GM12865 (cell line): ENCODE measurements around the gene GABRP.

Experiments used
- DNase-seq: peaks from one replicate; pipeline ENCODE4 v3.0.0; 2010; ENCODE audit warnings: low read depth
- H3K4me3 ChIP-seq: 2 replicates; pipeline ENCODE4 v1.5.1; 2011; ENCODE audit warnings: mild to moderate bottlenecking, low read depth, low read length, control low read depth
- TF ChIP-seq, protein P1 (sequence below): IDR thresholded peaks from 2 replicates; pipeline ENCODE4 v1.5.1; 2011; ENCODE audit warnings: low read length, control low read depth, low read depth, inconsistent platforms; ENCODE audit not compliant: insufficient read depth; ENCODE audit errors: missing control alignments

The GABRP gene

DNA sequence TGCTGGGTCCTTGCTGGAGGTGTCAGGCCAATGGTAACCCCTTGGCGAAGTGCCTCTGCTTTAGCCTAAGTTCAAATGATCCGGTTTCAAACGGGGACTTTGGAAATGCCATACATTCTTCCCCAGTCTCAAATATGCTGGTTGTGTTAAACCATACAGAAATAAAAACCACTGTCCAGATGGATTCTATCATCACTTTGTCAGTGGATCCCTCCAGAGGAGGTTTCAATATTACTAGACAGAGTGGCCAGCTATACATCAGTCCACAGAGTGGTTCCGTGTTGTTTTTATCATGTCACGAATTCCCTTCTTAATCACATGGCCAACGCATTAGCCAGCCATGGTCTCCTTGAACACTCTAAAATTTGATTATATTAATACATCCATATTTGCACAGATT, 71.0 kb downstream of the GABRP start:
- TF ChIP-seq, protein P1, sequence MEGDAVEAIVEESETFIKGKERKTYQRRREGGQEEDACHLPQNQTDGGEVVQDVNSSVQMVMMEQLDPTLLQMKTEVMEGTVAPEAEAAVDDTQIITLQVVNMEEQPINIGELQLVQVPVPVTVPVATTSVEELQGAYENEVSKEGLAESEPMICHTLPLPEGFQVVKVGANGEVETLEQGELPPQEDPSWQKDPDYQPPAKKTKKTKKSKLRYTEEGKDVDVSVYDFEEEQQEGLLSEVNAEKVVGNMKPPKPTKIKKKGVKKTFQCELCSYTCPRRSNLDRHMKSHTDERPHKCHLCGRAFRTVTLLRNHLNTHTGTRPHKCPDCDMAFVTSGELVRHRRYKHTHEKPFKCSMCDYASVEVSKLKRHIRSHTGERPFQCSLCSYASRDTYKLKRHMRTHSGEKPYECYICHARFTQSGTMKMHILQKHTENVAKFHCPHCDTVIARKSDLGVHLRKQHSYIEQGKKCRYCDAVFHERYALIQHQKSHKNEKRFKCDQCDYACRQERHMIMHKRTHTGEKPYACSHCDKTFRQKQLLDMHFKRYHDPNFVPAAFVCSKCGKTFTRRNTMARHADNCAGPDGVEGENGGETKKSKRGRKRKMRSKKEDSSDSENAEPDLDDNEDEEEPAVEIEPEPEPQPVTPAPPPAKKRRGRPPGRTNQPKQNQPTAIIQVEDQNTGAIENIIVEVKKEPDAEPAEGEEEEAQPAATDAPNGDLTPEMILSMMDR = no peak
- DNase-seq = no peak
- H3K4me3 ChIP-seq = no peak overlapping the region

DNA sequence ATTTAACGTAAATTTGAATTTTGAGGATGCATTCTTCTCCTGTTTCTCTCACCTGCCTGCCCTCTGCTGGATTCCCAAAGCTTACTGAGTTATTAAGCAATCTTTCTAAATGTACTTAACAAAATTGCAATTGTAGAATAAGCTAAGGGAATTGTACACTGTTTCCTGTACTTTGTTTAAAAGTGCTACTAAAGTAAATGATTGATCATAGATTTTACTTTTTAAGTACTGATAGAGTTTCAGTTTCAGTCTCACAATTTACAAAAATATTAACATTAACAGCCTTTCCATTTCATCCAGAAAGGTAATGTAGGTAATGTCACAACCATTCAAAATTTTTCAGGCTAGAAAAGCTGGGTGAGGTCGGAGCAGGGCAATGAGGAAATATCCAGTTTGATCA, 73.5 kb downstream of the GABRP start:
- TF ChIP-seq, protein P1 = no peak
- no peak overlapping the region for H3K4me3 ChIP-seq
- DNase-seq = no peak

DNA sequence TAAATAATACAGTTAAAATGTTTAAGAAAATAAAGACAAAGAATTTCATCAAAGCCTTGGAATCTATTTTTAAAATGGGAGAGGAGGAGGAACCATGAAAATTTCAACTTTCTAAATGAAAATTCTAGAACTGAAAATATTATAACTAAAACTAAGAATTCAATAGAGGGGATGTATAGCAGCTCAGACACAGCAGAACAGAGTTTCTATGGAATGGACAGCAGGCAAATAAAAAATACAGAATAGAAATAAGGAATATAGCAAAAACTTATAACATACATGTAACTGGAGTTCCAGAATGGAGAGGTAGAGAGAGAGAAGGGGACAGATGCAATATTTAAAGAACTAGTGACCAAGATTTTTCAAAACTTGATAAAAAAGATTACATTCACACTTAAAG, 76.9 kb downstream of the GABRP start:
- DNase-seq = no peak
- H3K4me3 ChIP-seq = no peak overlapping the region
- TF ChIP-seq, protein P1 = no peak

DNA sequence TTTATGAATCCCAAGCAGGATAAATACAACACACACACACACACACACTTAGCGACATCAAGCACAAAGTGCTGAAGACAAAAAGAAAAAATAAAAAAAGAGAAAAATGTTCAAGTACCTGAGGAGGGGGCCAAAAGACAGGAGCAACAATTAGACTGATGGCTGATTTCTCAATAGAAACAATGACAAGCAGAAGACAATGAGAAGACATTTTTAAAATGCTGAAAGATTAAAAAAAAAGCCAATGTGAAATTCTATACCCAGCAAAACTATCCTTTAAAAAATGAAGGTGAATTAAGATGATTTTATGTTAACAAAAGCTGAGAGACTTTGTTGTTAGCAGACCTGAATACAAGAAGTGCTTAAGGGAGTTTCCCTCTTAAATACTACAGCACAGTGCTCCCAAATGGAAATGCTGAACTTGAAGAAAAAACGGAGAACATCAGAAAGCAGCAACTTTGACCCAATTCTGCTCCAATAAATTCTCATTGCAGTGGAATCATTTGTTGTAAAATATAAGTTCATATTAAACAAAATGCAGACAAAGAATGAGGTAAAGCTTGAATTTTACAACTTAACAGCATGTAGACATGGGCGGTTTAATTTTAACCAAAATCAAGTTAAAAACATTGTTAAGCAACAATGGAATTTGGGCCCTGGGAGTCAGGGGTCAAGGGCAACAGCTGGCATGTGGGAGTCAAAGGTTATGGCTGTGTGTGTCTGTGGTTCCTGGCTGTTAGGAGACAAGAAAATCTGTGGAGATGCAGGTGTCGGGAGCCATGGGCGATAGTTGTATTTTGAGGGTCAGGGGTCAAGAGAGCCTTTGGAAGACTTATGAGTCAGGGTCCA, 77.5 kb downstream of the GABRP start:
- no peak for DNase-seq
- H3K4me3 ChIP-seq = no peak overlapping the region
- TF ChIP-seq, protein P1 = no peak

DNA sequence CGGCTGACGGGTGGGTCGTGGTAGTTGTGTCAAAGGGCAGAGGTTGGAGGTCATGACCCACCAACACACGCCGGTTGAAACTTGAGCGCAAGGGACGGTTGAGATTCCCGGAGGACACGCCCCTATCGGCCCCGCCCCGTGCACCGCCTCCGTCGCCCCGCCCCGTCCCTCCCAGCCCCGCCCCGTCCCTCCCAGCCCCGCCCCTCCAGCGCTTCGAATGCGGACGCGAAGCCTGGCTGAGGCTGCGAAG, 78.1 kb downstream of the GABRP start:
- TF ChIP-seq, protein P1 = no peak
- H3K4me3 ChIP-seq = no peak overlapping the region
- no peak for DNase-seq

DNA sequence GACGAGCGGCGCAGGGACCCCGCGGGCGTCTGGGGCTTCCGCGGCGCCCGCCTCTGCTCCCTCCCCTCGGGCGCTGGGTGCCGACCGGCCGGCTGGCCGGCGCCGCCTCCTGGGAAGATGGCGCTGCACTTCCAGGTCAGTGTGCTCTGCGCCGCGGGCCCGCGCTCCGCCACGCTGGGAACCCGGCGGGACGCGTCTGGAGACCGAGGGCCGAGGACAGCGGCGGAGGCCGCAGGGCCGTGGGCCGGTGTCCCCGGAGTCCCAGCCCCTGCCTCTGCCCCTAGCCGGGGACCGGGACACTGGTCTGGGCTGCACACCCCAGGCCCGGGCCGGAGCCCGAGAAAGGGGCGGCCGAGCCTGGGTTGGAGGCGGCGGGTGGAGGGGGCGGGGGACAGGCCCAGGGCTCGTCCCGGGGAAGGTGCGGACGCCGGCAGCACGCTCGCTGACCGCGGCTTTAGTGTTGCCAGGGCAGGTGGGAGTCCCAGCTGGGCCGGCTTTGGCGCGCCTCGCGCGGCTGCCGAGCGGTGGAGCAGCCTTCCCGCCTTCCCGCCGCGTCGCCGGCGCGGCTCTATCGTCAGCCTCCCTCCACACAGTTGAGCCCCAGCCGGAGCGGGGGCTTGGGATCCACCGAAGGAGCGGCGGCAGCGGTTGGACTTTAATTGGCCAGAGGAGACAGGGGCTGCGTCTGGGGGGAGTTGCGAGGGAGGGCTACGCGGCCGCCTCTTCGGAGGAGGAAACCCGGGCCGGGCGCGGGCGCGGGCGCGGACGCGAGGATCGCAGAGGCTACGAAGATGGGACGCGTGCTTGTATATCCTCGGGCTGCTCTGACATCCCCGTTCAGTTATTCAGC, 78.6 kb downstream of the GABRP start, which contains the start of gene RANBP17:
Gene RANBP17 (plus strand): TSS at position 102 of the 850 bp plus-strand sequence.
- no peak within 1 kb of the TSS for H3K4me3 ChIP-seq

More for the DNA sequence above, 78.6 kb downstream of the GABRP start, which contains the start of gene RANBP17:
- TF ChIP-seq, protein P1 = no peak
- no peak for DNase-seq
